ENCODE measurements around the gene WDR53. TPM values are rescaled to one million over a fixed set of nuclear protein-coding genes. Genes with fewer than 3 reads are reported as not detected.
"Not testable (repeated sequence)": the region's sequence is repeated elsewhere in the genome, so short reads cannot be mapped to it uniquely, and the experiment has no call there.

Gene WDR53
- polyA plus RNA-seq, 4 donors, result 14.7 to 22.7 (median 16.6) TPM

GRCh38 chr3:196521291-196521690 lies 47.1 kb downstream of the WDR53 start:
- DNase-seq (ENCODE audit: low read depth in 4 of 4, low spot score in 3 of 4), result not testable (repeated sequence)

- DNase-seq (ENCODE audit: low read depth in 4 of 4, low spot score in 3 of 4), result no peak
Observed at GRCh38 chr3:196519718-196520082, 48.7 kb downstream of the WDR53 start.

GRCh38 chr3:196518966-196519717 lies 49.2 kb downstream of the WDR53 start:
- DNase-seq (ENCODE audit: low read depth in 4 of 4, low spot score in 3 of 4), result no peak

GRCh38 chr3:196517919-196518318 lies 50.4 kb downstream of the WDR53 start:
- DNase-seq (ENCODE audit: low read depth in 4 of 4, low spot score in 3 of 4), result no peak

GRCh38 chr3:196517162-196517800 lies 51.1 kb downstream of the WDR53 start:
- DNase-seq (ENCODE audit: low read depth in 4 of 4, low spot score in 3 of 4), result no peak

- DNase-seq (ENCODE audit: low read depth in 4 of 4, low spot score in 3 of 4), result no peak
Observed at GRCh38 chr3:196514913-196515621, 53.3 kb downstream of the WDR53 start, which contains the start of gene SMCO1. Gene SMCO1 (minus strand): TSS chr3:196515346. CDS start chr3:196515209, 137 bp downstream.

- DNase-seq (ENCODE audit: low read depth in 4 of 4, low spot score in 3 of 4), result no peak
Observed at GRCh38 chr3:196514350-196514716, 54.0 kb downstream of the WDR53 start.

GRCh38 chr3:196513697-196514349 lies 54.5 kb downstream of the WDR53 start:
- no peak for DNase-seq (ENCODE audit: low read depth in 4 of 4, low spot score in 3 of 4)

- DNase-seq (ENCODE audit: low read depth in 4 of 4, low spot score in 3 of 4), result not testable (repeated sequence)
Observed at GRCh38 chr3:196511646-196512425, 56.5 kb downstream of the WDR53 start.

GRCh38 chr3:196511108-196511507 lies 57.2 kb downstream of the WDR53 start:
- DNase-seq (ENCODE audit: low read depth in 4 of 4, low spot score in 3 of 4), result not testable (repeated sequence)

GRCh38 chr3:196506687-196507086 lies 61.7 kb downstream of the WDR53 start:
- no peak for DNase-seq (ENCODE audit: low read depth in 4 of 4, low spot score in 3 of 4)

GRCh38 chr3:196504556-196504955 lies 63.8 kb downstream of the WDR53 start:
- no peak for DNase-seq (ENCODE audit: low read depth in 4 of 4, low spot score in 3 of 4)

Other genes with a start within 250 kb of the WDR53 start
- gene TM4SF19, start 230.2 kb downstream of the WDR53 start, polyA plus RNA-seq (ENCODE audit: insufficient read length in 4 of 4), result under 1 TPM; 0.11 to 0.34 (median 0.29) TPM
- 10 to 100 TPM; 30.5 to 36.7 (median 33.3) TPM for gene UBXN7, start 136.1 kb downstream of the WDR53 start, polyA plus RNA-seq (ENCODE audit: insufficient read length in 4 of 4)
- 10 to 100 TPM; 14.8 to 16.7 (median 15.8) TPM for gene RNF168, start 64.8 kb downstream of the WDR53 start, polyA plus RNA-seq (ENCODE audit: insufficient read length in 4 of 4)
- under 1 TPM in 1 of 4 donors, not detected in 3; 0.08 TPM for gene SMCO1, start 53.2 kb downstream of the WDR53 start, polyA plus RNA-seq (ENCODE audit: insufficient read length in 4 of 4)
- 10 to 100 TPM; 14.5 to 20.5 (median 17.8) TPM for gene FBXO45, start 106 bp upstream of the WDR53 start, polyA plus RNA-seq (ENCODE audit: insufficient read length in 4 of 4)
- 1 to 10 TPM; 2.8 to 5.6 (median 4.0) TPM for gene NRROS, start 71.1 kb upstream of the WDR53 start, polyA plus RNA-seq (ENCODE audit: insufficient read length in 4 of 4)
- gene CEP19, start 143.7 kb upstream of the WDR53 start, polyA plus RNA-seq (ENCODE audit: insufficient read length in 4 of 4), result 1 to 10 TPM; 4.8 to 6.2 (median 5.1) TPM
- 10 to 100 TPM; 30.1 to 34.3 (median 31.1) TPM for gene PIGX, start 143.8 kb upstream of the WDR53 start, polyA plus RNA-seq (ENCODE audit: insufficient read length in 4 of 4)
- gene PAK2, start 171.3 kb upstream of the WDR53 start, polyA plus RNA-seq (ENCODE audit: insufficient read length in 4 of 4), result 10 to 100 TPM; 53.3 to 94.0 (median 72.7) TPM

Measured in left renal pelvis (tissue), 4 donors.